Tibial artery (tissue), 4 donors: Measurements from ENCODE around the gene FERMT3.
A peak's percentile ranks its signal among the peaks of the same experiment; 100 is the strongest.

ENCODE experiments used
- DNase-seq, 2 donors: peaks; one replicate each; pipeline ENCODE4 v3.0.0-alpha.2; 2019
- H3K27ac ChIP-seq, 2 donors: fragments of 200-600 bp; sonication (generic) in 1 of 2; 1 replicate in 1 of 2; 2 replicates in 1 of 2; pipeline ENCODE4 v1.5.1; 2018 to 2019; ENCODE audit warnings: mild to moderate bottlenecking in 1 of 2
- H3K27me3 ChIP-seq, 2 donors: fragments of 200-600 bp; sonication (generic) in 1 of 2; one replicate each; pipeline versions ENCODE4 v1.5.1 to v1.6.0; 2016 to 2019
- H3K36me3 ChIP-seq, 3 donors: fragments of 200-600 bp; sonication (generic) in 2 of 3; one replicate each; pipeline ENCODE4 v1.5.1; 2016 to 2019; ENCODE audit warnings: mild to moderate bottlenecking in 2 of 3
- H3K4me1 ChIP-seq, 4 donors: fragments of 200-600 bp; sonication (generic) in 2 of 4; 1 replicate in 3 of 4; 2 replicates in 1 of 4; pipeline ENCODE4 v1.5.1; 2016 to 2019
- H3K4me3 ChIP-seq, 2 donors: fragments of 200-600 bp; sonication (generic) in 1 of 2; 1 replicate in 1 of 2; 2 replicates in 1 of 2; pipeline ENCODE4 v1.5.1; 2018 to 2019; ENCODE audit warnings: mild to moderate bottlenecking in 2 of 2
- H3K9me3 ChIP-seq, 3 donors: fragments of 200-600 bp; sonication (generic) in 1 of 3; one replicate each; pipeline ENCODE4 v1.5.1; 2016 to 2019
- CTCF ChIP-seq, 2 experiments: fragments of 200-600 bp in 1 of 2; fragments of 450-650 bp in 1 of 2; IDR thresholded peaks; one replicate each; pipeline ENCODE4 v1.5.1; 2017 to 2019; ENCODE audit warnings: antibody characterized with exemption in 2 of 2, mild to moderate bottlenecking in 1 of 2, moderate library complexity in 1 of 2
- intact Hi-C: fragments of 100-400 bp; cut with DNase I; formaldehyde crosslinking; loops from one replicate; pipeline ENCODE4 v1.15.0; 2023; ENCODE audit warnings: low total_unique reads

FERMT3 gene

GRCh38 chr11:64223001-64223651 lies 16.6 kb downstream of the FERMT3 start:
- H3K27ac ChIP-seq = no peak overlapping the region

GRCh38 chr11:64224151-64224890 lies 17.8 kb downstream of the FERMT3 start:
- Histone ChIP-seq H3K4me3 (no peak overlapping the region), H3K27me3 (no peaks in the 10 kb centered on the region), H3K9me3 (no peaks in the 10 kb centered on the region), H3K27ac (no peak overlapping the region), H3K36me3 (peaks cover 0 to 22% (median 8%) of the 10 kb centered on the region in 3 donors), H3K4me1 (peaks cover 0 to 33% (median 30%) of the 10 kb centered on the region in 4 donors)
- no peak for DNase-seq
- TF ChIP-seq CTCF (IDR thresholded peaks at IDR 0.05) = no peak
- intact Hi-C loops = no loop called here

More at GRCh38 chr11:64223001-64223651, 16.6 kb downstream of the FERMT3 start:
- no peaks in the 10 kb centered on the region for H3K27me3 ChIP-seq
- no peaks in the 10 kb centered on the region for H3K9me3 ChIP-seq
- peaks cover 0 to 22% (median 8%) of the 10 kb centered on the region in 3 donors for H3K36me3 ChIP-seq
- TF ChIP-seq CTCF (IDR thresholded peaks at IDR 0.05) = no peak
- DNase-seq = no peak
- intact Hi-C loops = no loop called here
- no peak overlapping the region for H3K4me3 ChIP-seq
- peaks cover 0 to 28% (median 26%) of the 10 kb centered on the region in 4 donors for H3K4me1 ChIP-seq

- intact Hi-C loops = loop anchor here (5.0 kb wide), 1 partner anchor 38 kb away; the partner anchor contains the start of gene STIP1
- no peak for TF ChIP-seq CTCF (IDR thresholded peaks at IDR 0.05)
- Histone ChIP-seq H3K4me3 (peak overlapping the region; percentile 86 to 88), H3K27ac (peak overlapping the region; percentile 81 to 95), H3K9me3 (no peaks in the 10 kb centered on the region), H3K36me3 (peaks cover 0 to 16% (median 8%) of the 10 kb centered on the region in 3 donors), H3K27me3 (no peaks in the 10 kb centered on the region), H3K4me1 (peaks cover 0 to 39% (median 36%) of the 10 kb centered on the region in 4 donors)
- DNase-seq = peak in 1 of 2 donors; percentile 18
Measured at GRCh38 chr11:64224891-64225607, 18.5 kb downstream of the FERMT3 start.

GRCh38 chr11:64225608-64226506 lies 19.3 kb downstream of the FERMT3 start, which contains the start of the genes NUDT22 and TRPT1:
Gene NUDT22, plus strand, starts transcription at chr11:64226274. Its CDS starts 379 bp downstream, at chr11:64226653.
Gene TRPT1, minus strand, starts transcription at chr11:64226186. Its CDS starts 326 bp downstream, at chr11:64225860.
- Histone ChIP-seq H3K9me3 (no peaks in the 10 kb centered on the region), H3K4me1 (peaks cover 0 to 42% (median 37%) of the 10 kb centered on the region in 4 donors), H3K36me3 (peaks cover 0 to 8% (median 8%) of the 10 kb centered on the region in 3 donors), H3K27ac (peak within 1 kb of the TSS; percentile 81 to 95), H3K27me3 (no peaks in the 10 kb centered on the region), H3K4me3 (peak within 1 kb of the TSS; percentile 86 to 88)
- DNase-seq = peak; percentile 86 to 96
- intact Hi-C loops = loop anchor here (5.0 kb wide), 1 partner anchor 39 kb away; the partner anchor contains the start of gene STIP1
- peak in 1 of 2 experiments; percentile 14 for TF ChIP-seq CTCF (IDR thresholded peaks at IDR 0.05)
